GM21825 (cell line): Measurements from ENCODE around the gene GDA.
"Not testable (repeated sequence)": the region's sequence is repeated elsewhere in the genome, so short reads cannot be mapped to it uniquely, and the experiment has no call there.

Source experiments
- ATAC-seq: cut with Tn5 transposase; IDR thresholded peaks from one replicate; pipeline ENCODE4 v1.9.1; 2021; ENCODE audit warnings: mild to moderate bottlenecking, moderate library complexity; ENCODE audit not compliant: unreplicated experiment

Gene GDA

DNA sequence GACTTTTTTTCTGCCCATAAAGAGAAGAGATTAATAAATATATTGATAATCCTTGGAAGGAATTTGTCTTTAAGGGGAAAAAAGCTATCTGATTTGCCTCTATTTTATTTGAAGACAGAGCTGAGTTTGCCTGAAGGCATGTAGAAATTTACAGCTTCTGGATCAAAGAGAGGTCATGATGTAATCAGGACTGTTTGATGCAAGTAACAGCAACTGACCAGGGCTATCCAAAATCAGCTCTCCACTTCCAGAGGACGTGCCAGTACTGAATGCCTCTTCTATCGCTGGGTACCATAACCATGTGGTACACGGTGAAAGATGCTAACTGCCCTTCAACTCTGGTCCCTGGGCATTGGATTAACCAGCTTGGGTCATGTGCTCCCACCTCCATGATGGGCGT lies 125.2 kb downstream of the GDA start:
- no peak for ATAC-seq

DNA sequence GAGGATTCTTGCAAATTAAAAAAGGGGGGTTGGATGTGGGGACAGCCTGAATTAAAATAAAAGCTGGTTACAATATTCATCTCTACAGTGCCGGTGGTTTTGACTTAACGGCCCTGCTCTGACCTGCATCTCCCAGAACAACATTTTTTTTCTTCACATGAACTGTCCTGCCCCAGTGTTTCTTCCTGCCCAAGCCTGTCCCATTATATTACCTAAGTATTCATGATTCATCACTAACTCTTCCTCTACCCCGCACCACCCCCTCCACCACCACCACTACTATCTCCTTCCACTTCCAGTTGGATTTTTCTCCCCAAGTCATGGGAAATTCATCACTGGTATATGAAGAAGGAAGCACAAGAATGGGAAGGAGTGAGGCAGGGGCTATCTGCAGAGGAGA lies 125.7 kb downstream of the GDA start:
- ATAC-seq, result no peak

DNA sequence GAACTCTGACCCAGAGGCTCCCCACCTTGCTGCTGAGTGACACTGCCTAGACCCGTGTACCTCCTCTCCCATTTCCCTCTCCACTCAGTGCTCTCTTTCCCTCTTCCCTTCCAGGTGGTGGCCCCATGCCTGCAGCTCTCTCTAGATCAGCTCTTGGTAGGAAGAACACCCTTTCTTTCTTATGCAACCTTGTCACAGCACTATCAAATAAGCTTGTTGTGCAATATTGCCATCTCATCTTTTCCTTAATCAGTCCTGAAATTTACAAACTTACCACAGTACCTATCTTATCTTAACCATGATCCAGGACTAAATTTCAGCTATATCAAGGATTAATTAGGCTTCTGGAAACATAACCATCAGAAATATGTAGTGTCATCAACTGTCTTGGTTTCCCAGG lies 127.2 kb downstream of the GDA start:
- ATAC-seq, result no peak

DNA sequence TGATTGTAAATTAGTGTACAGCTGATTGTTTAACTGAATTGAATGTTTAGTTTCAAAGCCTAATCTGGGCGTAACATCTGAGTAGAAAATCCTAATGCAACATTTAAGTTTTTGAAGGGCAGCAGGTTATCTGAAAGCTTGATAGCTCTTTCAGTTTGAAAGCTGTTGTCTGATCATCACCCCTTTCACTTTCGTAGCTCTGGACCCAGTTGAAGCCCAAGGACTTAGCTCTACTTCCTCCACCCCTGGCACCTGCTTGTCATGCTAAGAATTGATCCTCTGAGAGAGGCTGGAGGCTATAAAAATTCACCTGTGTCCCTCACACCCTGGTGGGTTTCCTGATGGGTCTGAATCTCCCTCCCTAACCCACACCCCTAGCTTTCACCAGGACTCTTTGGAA lies 129.7 kb downstream of the GDA start:
- peak; percentile 73 for ATAC-seq

DNA sequence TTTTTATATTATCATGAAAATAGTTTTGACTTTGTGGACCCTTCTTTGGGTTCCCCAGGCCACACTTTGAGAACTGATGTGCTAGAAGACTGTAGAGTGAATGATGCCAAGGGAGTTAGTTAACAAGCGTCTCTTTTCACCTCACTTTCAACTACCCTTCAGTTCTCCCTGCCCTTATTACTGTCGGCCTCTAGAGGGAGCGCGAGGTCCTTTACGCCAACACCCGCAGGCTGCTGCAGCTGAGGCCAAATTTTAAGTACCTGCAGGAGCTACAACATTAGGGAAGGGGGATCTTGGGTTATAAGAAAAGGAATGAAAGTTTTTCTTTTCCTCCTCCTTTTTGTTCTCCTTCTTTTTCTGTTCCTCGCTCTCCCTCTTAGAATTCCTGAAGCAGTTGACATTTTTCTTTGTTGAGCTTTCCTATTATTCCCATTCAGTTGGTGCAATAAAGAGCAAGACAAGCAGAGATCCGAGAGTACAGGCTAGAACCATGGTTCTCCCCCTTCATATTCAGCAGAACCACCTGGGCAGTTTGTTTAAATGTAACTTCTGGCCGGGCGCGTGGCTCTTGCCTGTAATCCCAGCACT lies 131.8 kb downstream of the GDA start:
- peak; percentile 78 for ATAC-seq

DNA sequence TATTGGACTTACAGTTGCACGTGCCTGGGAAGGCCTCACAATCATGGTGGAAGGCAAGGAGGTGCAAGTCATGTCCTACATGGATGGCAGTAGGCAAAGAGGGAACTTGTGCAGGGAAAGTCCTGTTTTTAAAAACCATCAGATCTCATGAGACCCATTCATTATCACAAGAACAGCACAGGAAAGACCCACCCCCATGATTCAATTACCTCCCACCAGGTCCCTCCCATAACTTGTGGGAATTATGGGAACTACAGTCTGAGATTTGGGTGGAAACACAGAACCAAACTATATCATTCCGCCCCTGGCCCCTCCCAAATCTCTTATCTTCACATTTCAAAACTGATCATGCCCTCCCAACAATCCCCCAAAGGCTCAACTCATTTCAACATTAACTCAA lies 140.2 kb downstream of the GDA start:
- ATAC-seq, result no peak

DNA sequence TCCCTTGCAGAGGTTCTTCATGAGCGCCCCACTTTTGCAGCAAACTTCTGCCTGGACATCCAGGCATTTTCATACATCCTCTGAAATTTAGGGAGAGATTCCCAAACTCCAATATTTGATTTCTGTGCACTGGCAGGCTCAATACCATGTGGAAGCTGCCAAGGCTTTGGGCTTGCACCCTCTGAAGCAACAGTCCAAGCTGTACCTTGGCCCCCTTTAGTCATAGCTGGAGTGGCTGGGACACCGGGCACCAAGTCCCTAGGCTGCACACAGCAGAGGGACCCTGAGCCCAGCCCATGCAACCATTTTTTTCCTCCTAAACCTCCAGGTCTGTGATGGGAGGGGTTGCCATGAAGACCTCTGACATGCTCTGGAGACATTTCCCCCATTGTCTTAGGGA lies 141.1 kb downstream of the GDA start:
- ATAC-seq, result no peak

DNA sequence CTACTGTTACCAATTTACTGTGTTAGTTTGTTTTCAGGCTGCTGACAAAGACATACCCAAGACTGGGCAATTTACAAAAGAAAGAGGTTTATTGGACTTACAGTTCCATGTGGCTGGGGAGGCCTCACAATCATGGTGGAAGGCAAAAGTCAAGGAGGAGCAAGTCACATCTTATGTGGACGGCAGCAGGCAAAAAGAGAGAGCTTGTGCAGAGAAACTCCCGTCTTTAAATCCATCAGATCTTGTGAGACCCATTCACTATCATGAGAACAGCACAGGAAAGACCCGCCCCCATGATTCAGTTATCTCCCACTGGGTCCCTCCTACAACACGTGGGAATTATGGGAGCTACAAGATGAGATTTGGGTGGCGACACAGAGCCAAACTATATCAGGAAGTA lies 142.3 kb downstream of the GDA start:
- ATAC-seq, result not testable (repeated sequence)

DNA sequence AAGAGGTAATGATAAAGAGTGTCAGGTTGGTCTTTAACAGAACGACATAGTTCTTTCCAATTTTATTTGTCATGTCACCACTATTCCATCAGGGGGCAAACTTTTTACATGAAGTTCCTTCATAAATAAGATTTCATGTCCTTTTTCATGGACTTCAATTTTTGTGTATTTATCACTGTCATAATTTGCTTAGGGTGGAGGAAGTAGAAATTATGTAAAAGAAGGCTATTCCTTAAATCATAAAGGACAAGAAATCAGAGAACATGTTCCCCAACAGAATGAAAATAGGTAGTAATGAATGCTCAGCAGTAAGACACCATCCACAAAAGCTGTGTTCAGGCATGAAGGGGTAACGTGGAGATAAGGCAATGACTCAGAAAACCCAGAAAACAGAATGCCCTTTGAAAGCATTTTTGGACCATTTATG lies 143.0 kb downstream of the GDA start:
- no peak for ATAC-seq

DNA sequence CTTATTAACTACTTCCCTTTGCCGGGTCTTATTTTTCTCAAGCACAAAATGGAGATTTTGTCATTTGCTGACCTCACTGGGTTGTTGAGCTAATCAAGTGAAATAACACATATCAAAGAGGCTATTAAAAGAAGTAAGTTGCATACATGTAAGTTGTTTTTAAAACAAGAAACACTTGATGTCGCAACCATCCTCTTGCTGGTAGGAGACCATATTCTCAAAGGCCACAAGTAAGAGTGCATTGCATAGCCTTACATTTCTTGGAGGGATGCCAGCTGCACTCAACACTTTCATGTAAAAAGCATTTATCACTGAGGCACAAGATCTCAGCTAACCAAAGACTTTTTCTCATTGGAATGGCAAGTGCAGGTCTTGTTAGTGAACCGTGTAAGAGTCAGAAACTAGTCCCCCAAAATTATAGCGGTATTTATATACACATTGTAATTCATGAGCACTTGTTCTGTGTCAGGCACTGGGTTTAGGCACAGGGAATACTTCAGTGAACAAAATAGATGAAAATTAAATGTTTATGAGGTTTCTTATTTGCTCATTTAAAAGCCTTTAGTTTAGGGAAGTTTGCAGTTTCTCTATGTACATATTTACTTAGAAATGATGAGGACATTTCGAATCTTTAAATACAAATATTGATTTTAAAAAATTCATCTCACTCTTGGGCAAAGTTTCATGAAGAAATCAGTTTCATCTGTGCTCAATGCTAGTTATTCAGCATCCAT lies 143.8 kb downstream of the GDA start:
- no peak for ATAC-seq

DNA sequence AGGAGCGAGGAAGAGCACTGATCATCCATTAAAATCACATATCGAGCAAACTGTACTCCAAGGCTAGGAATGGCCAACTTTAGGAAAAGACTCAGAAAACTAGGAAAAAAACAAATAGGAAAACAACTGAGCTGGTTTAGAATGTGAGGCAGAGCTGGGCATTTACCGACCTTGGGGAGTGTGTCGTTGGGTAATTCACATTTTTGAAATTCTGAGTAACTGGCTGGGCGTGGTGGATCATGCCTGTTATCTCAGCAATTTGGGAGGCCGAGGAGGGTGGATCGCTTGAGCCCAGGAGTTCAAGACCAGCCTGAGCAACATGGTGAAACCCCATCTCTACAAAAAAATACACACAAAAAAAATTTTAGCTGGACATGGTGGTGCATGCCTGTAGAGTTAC lies 145.7 kb downstream of the GDA start:
- no peak for ATAC-seq

DNA sequence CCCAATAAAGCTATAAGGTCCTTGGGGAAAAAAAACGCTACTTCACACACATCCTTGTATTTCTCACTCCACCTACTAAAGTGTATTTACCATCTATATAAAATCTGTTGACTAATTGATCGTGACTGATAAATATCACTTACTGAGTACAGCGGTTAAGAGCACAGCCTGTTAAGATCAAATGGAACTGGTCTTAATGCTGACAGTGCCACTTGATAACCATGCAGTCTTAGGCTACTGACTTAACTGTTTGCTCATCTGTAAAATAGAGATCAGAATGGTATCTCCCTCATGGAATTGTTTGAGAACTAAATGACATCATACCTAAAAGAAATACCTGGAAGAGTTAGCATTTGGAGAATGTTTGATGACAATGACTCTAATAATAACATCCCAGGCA lies 148.3 kb downstream of the GDA start:
- ATAC-seq, result no peak

DNA sequence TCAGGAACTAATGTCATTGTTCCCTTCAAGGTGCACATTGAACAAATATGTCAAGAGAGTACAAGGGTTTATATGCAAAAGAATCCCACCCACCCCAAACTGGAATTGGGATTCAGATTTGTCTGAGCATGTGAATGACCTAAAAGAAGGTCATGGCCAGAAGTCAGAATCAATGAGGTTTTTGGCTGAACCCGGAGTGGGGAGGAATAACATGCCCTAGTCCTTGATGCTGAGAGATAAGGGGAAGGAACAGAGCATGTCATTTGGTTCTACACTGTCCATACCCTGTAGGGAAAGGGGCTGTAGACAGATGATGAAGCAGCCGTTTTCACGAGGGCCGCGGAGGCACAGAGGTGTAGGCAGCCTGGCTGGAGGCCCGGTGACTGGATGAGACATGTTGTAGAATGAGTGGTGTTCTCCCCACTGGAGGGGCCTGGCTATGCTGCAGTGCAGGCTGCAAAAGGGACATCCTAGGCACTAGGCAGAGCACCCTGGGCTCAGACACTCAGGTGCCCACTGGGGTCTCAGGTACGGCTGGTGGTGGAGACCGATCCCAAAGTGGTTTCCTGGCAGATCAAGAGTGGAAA lies 149.9 kb downstream of the GDA start:
- no peak for ATAC-seq

DNA sequence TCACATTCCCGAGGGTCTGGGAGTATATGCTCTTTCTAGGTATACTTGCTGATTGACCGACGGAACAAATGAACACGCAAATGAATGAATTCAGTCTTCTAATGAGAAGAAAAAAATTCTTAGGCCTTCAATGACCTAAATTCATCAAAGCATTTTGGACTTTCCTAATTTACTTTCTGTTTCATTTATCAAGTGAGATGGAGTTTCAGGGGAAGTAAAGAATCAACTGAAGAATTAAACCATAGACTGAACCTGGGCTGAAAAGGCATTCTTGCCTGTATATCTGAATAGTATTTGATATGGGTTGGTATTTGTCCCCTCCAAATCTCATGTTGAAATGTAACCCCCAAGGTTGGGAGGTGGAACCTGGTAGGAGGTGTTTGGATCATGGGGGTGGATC lies 151.6 kb downstream of the GDA start:
- ATAC-seq, result no peak
